Midbrain (tissue), 1 donor: ENCODE data around the gene TASOR2.

ENCODE experiments used
- DNase-seq: peaks from one replicate; lab custom pipeline; 2025; lab: John Stamatoyannopoulos, UW

TASOR2 gene

GRCh38 chr10:5655121-5655520, 29.5 kb upstream of the TASOR2 start:
- no peak for DNase-seq

- no peak for DNase-seq
Measured at GRCh38 chr10:5656737-5657579, 27.7 kb upstream of the TASOR2 start.

GRCh38 chr10:5658871-5659618, 25.6 kb upstream of the TASOR2 start:
- DNase-seq = no peak

- no peak for DNase-seq
Measured at GRCh38 chr10:5659702-5660528, 24.7 kb upstream of the TASOR2 start.

GRCh38 chr10:5661043-5661442, 23.6 kb upstream of the TASOR2 start:
- DNase-seq = no peak

- DNase-seq = no peak
Measured at GRCh38 chr10:5662708-5663579, 21.7 kb upstream of the TASOR2 start.

- no peak for DNase-seq
Measured at GRCh38 chr10:5663692-5664427, 20.8 kb upstream of the TASOR2 start.

GRCh38 chr10:5665373-5666007, 19.1 kb upstream of the TASOR2 start:
- DNase-seq = no peak

- peak; percentile 72 for DNase-seq
Measured at GRCh38 chr10:5666008-5666840, 18.4 kb upstream of the TASOR2 start, which contains the start of gene ASB13. TSS of gene ASB13 (minus strand) at chr10:5666595. CDS start at chr10:5666551, 44 bp downstream.

GRCh38 chr10:5666841-5667630, 17.6 kb upstream of the TASOR2 start:
- DNase-seq = no peak

GRCh38 chr10:5668429-5668828, 16.2 kb upstream of the TASOR2 start:
- DNase-seq = no peak

GRCh38 chr10:5669604-5670003, 15.0 kb upstream of the TASOR2 start:
- no peak for DNase-seq

GRCh38 chr10:5670662-5671375, 13.8 kb upstream of the TASOR2 start:
- no peak for DNase-seq

GRCh38 chr10:5678397-5679036, 6.1 kb upstream of the TASOR2 start:
- DNase-seq = no peak

- no peak for DNase-seq
Measured at GRCh38 chr10:5679037-5679435, 5.6 kb upstream of the TASOR2 start.

GRCh38 chr10:5679606-5680005, 5.0 kb upstream of the TASOR2 start:
- no peak for DNase-seq

- no peak for DNase-seq
Measured at GRCh38 chr10:5681930-5682329, 2.7 kb upstream of the TASOR2 start.
